Bronchial epithelial cell (primary cell): ENCODE measurements around the gene NMBR. TPM values are rescaled to one million over a fixed set of nuclear protein-coding genes. Genes with fewer than 3 reads are reported as not detected.
"Not testable (repeated sequence)": the region's sequence is repeated elsewhere in the genome, so short reads cannot be mapped to it uniquely, and the experiment has no call there.

Source experiments
- DNase-seq: peaks from one replicate; pipeline ENCODE4 v3.0.0-alpha.2; 2010; ENCODE audit warnings: low read depth
- FAIRE-seq: peaks from 2 replicates; lab custom pipeline; 2011; peaks lifted over from hg19 to GRCh38; lab: Jason Lieb, UNC
- H3K27me3 ChIP-seq: 2 replicates; pipeline ENCODE4 v1.5.1; 2011; ENCODE audit warnings: low read length; ENCODE audit not compliant: control insufficient read depth, insufficient read depth
- H3K36me3 ChIP-seq: 2 replicates; pipeline ENCODE4 v1.5.1; 2011; ENCODE audit warnings: low read length; ENCODE audit not compliant: control insufficient read depth, insufficient read depth
- H3K4me3 ChIP-seq: 2 replicates; pipeline ENCODE4 v1.5.1; 2011; ENCODE audit warnings: mild to moderate bottlenecking, low read depth, low read length, control low read depth
- total RNA-seq: library from RNA; depleted of rRNA; stranded (reverse); fragments of >200 nt; gene quantifications from 2 replicates; pipeline ENCODE4 v1.2.1, GENCODE V29; 2014
- TF ChIP-seq, protein P1 (sequence below): IDR thresholded peaks from 2 replicates; pipeline ENCODE4 v1.5.1; 2011; ENCODE audit warnings: mild to moderate bottlenecking, moderate library complexity, low read length, control low read depth, inconsistent platforms; ENCODE audit not compliant: insufficient read depth, severe bottlenecking

NMBR gene
- total RNA-seq, 1 donor from 2014 or later = not detected

GRCh38 chr6:142188341-142188740 is 41.4 kb upstream of the NMBR start:
- not testable (repeated sequence) for DNase-seq, FAIRE-seq, H3K4me3 ChIP-seq, H3K36me3 ChIP-seq, H3K27me3 ChIP-seq
- TF ChIP-seq, protein P1, sequence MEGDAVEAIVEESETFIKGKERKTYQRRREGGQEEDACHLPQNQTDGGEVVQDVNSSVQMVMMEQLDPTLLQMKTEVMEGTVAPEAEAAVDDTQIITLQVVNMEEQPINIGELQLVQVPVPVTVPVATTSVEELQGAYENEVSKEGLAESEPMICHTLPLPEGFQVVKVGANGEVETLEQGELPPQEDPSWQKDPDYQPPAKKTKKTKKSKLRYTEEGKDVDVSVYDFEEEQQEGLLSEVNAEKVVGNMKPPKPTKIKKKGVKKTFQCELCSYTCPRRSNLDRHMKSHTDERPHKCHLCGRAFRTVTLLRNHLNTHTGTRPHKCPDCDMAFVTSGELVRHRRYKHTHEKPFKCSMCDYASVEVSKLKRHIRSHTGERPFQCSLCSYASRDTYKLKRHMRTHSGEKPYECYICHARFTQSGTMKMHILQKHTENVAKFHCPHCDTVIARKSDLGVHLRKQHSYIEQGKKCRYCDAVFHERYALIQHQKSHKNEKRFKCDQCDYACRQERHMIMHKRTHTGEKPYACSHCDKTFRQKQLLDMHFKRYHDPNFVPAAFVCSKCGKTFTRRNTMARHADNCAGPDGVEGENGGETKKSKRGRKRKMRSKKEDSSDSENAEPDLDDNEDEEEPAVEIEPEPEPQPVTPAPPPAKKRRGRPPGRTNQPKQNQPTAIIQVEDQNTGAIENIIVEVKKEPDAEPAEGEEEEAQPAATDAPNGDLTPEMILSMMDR = peak; percentile 31

DNA sequence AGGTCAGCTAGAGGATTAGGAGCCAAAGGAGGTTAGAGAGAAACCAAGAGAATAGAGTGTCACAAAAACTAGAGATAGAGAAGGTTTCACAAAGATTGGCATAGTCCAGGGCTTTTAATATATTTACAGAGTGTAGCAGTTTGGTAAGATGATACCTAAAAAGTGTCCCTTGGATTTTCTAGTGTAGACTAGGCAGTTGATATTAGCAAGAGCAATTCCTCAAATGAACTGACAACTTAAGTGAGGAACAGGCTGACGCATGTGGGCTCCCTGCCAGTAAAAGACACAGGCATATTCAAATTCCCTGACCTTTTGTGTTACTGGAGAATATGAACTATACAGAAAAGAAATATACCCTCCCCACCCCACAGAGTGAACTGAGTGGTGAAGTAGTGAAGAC is 40.3 kb upstream of the NMBR start:
- Histone ChIP-seq H3K4me3 (no peak overlapping the region), H3K36me3 (no peaks in the 10 kb centered on the region), H3K27me3 (no peaks in the 10 kb centered on the region)
- FAIRE-seq (no peak), DNase-seq (peak; percentile 34)
- TF ChIP-seq, protein P1 = no peak

- DNase-seq (no peak), FAIRE-seq (no peak)
- no peaks in the 10 kb centered on the region for H3K27me3 ChIP-seq
- H3K4me3 ChIP-seq = no peak overlapping the region
- no peaks in the 10 kb centered on the region for H3K36me3 ChIP-seq
- TF ChIP-seq, protein P1 = no peak
These were observed 38.7 kb upstream of the NMBR start for GRCh38 chr6:142185641-142186040.

DNA sequence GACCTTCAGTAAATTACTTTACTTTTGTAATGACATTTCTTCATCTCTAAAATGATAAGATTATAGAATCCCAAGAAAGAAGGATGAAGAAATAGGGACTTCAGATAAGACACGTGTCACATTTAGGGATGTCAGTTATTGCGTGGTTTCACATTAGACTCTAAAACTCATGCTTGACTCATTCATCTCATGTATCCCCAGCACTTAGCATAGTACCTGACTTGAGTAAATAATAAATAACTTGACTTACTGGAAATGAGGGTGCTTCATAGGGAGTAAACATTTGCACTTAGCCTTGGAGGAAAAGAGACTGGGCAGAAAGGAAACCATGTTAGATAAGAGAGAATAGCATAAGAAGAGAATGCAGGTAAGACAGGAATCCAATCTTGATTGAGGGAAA is 37.4 kb upstream of the NMBR start:
- Histone ChIP-seq H3K36me3 (no peaks in the 10 kb centered on the region), H3K4me3 (no peak overlapping the region), H3K27me3 (no peaks in the 10 kb centered on the region)
- no peak for FAIRE-seq
- TF ChIP-seq, protein P1 = no peak
- peak; percentile 65 for DNase-seq

- TF ChIP-seq, protein P1 = no peak
- FAIRE-seq = no peak
- H3K27me3 ChIP-seq = no peaks in the 10 kb centered on the region
- no peak overlapping the region for H3K4me3 ChIP-seq
- H3K36me3 ChIP-seq = no peaks in the 10 kb centered on the region
- no peak for DNase-seq
These were observed 36.4 kb upstream of the NMBR start for GRCh38 chr6:142183351-142183750.

- DNase-seq (no peak), FAIRE-seq (no peak)
- TF ChIP-seq, protein P1 = no peak
- Histone ChIP-seq H3K4me3 (no peak overlapping the region), H3K36me3 (no peaks in the 10 kb centered on the region), H3K27me3 (no peaks in the 10 kb centered on the region)
These were observed 35.1 kb upstream of the NMBR start for GRCh38 chr6:142182004-142182403.
